ENCODE measurements around the gene HIGD2A. TPM values are rescaled to one million over a fixed set of nuclear protein-coding genes. Genes with fewer than 3 reads are reported as not detected.

Gene HIGD2A
- total RNA-seq, 1 donor from 2014 or later: 103 TPM

DNA sequence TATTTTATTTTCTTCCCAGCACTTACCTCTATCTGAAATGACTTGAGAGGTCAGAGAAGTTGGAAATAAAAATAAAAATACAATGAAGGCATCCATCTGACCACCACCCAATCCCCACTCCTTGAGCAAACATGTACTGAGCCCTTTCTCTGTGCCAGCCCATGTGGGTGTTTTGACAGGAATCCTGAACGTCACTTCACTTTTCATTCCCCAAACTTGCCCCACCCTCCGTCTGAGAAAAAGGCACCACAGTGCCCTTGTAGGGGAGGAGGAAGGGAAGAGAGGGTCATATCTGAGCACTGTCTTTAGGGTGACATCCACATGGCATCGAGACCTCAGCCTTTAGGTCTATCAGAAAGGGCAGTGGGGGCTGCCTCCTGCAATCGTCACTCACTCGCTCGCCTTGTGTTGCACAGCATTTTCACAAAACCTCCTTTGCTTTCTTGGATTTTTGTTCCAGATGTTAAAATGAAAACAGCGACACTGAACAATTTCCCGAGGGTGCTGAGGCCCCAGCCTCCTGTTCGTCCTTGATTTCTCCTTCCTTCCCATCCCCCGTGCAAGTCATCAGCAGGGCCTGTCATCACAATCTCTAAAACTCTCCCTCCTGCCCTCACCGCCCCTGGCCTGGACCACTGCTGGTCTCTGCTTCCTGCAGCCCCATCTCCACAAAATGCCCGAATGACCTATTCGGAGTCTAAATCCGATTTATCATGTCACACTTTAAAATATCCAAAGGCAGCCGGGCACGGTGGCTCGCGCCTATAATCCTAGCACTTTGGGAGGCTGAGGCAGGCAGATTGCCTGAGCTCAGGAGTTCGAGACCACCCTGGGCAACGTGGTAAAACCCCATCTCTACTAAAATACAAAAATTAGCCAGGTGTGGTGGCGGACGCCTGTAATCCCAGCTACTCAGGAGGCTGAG, 13.0 kb downstream of the HIGD2A start:
- Histone ChIP-seq H3K79me2 (ENCODE audit: insufficient read depth, low read length) (no peaks in the 10 kb centered on the region), H4K20me1 (ENCODE audit: insufficient read depth, low read length) (no peaks in the 10 kb centered on the region), H3K9me3 (ENCODE audit: insufficient read depth, low read depth, low read length) (no peaks in the 10 kb centered on the region), H3K4me2 (ENCODE audit: low read length) (no peak overlapping the region), H3K4me1 (ENCODE audit: insufficient read depth, low read length) (no peaks in the 10 kb centered on the region), H2AFZ (ENCODE audit: low read depth, low read length) (no peak overlapping the region), H3K4me3 (ENCODE audit: insufficient read depth, low read depth, low read length) (no peak overlapping the region), H3K9ac (ENCODE audit: low read length) (no peak overlapping the region), H3K36me3 (ENCODE audit: insufficient read depth, low read length) (no peaks in the 10 kb centered on the region), H3K27me3 (ENCODE audit: insufficient read depth, low read length) (no peaks in the 10 kb centered on the region), H3K27ac (ENCODE audit: low read depth, low read length) (no peak overlapping the region)
- DNase-seq (ENCODE audit: low read depth): no peak
- Mint-ChIP-seq H3K4me1 (ENCODE audit: low read depth, unreplicated experiment) (peaks cover 4% of the 10 kb centered on the region), H3K9me3 (ENCODE audit: unreplicated experiment) (no peaks in the 10 kb centered on the region), H3K27me3 (ENCODE audit: low read depth, unreplicated experiment) (no peaks in the 10 kb centered on the region), H3K27ac (ENCODE audit: unreplicated experiment) (no peak overlapping the region), H3K36me3 (ENCODE audit: low read depth, unreplicated experiment) (peaks cover 12% of the 10 kb centered on the region), H3K4me3 (ENCODE audit: unreplicated experiment) (no peak overlapping the region)
- TF ChIP-seq, protein P1, sequence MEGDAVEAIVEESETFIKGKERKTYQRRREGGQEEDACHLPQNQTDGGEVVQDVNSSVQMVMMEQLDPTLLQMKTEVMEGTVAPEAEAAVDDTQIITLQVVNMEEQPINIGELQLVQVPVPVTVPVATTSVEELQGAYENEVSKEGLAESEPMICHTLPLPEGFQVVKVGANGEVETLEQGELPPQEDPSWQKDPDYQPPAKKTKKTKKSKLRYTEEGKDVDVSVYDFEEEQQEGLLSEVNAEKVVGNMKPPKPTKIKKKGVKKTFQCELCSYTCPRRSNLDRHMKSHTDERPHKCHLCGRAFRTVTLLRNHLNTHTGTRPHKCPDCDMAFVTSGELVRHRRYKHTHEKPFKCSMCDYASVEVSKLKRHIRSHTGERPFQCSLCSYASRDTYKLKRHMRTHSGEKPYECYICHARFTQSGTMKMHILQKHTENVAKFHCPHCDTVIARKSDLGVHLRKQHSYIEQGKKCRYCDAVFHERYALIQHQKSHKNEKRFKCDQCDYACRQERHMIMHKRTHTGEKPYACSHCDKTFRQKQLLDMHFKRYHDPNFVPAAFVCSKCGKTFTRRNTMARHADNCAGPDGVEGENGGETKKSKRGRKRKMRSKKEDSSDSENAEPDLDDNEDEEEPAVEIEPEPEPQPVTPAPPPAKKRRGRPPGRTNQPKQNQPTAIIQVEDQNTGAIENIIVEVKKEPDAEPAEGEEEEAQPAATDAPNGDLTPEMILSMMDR (IDR thresholded peaks at IDR 0.05; ENCODE audit: insufficient read depth, low read depth, low read length): no peak
- TF ChIP-seq EZH2 (IDR thresholded peaks at IDR 0.05; ENCODE audit: insufficient read depth, low read length): no peak
- FAIRE-seq: no peak

GRCh38 chr5:176405656-176406435, 17.3 kb downstream of the HIGD2A start:
- TF ChIP-seq EZH2 (IDR thresholded peaks at IDR 0.05; ENCODE audit: insufficient read depth, low read length): no peak
- TF ChIP-seq, protein P1 (IDR thresholded peaks at IDR 0.05; ENCODE audit: insufficient read depth, low read depth, low read length): no peak
- Mint-ChIP-seq H3K27ac (ENCODE audit: unreplicated experiment) (no peak overlapping the region), H3K4me3 (ENCODE audit: unreplicated experiment) (no peak overlapping the region), H3K9me3 (ENCODE audit: unreplicated experiment) (no peaks in the 10 kb centered on the region), H3K27me3 (ENCODE audit: low read depth, unreplicated experiment) (no peaks in the 10 kb centered on the region), H3K4me1 (ENCODE audit: low read depth, unreplicated experiment) (peaks cover 3% of the 10 kb centered on the region), H3K36me3 (ENCODE audit: low read depth, unreplicated experiment) (peaks cover 20% of the 10 kb centered on the region)
- Histone ChIP-seq H2AFZ (ENCODE audit: low read depth, low read length) (no peak overlapping the region), H3K79me2 (ENCODE audit: insufficient read depth, low read length) (no peaks in the 10 kb centered on the region), H3K27me3 (ENCODE audit: insufficient read depth, low read length) (no peaks in the 10 kb centered on the region), H4K20me1 (ENCODE audit: insufficient read depth, low read length) (peaks cover 11% of the 10 kb centered on the region), H3K4me1 (ENCODE audit: insufficient read depth, low read length) (no peaks in the 10 kb centered on the region), H3K4me3 (ENCODE audit: insufficient read depth, low read depth, low read length) (no peak overlapping the region), H3K36me3 (ENCODE audit: insufficient read depth, low read length) (peaks cover 2% of the 10 kb centered on the region), H3K9ac (ENCODE audit: low read length) (no peak overlapping the region), H3K4me2 (ENCODE audit: low read length) (no peak overlapping the region), H3K27ac (ENCODE audit: low read depth, low read length) (no peak overlapping the region), H3K9me3 (ENCODE audit: insufficient read depth, low read depth, low read length) (no peaks in the 10 kb centered on the region)
- DNase-seq (ENCODE audit: low read depth) (no peak), FAIRE-seq (no peak)

Data from astrocyte (in vitro differentiated cells and primary cell).